GM12878 (cell line): ENCODE results near the gene BCOR. TPM values are rescaled to one million over a fixed set of nuclear protein-coding genes. Genes with fewer than 3 reads are reported as not detected.

Experiments used
- ATAC-seq: fragments of 200-7000 bp; cut with Tn5 transposase; 3 replicates; pipeline ENCODE4 v1.9.1; 2020; ENCODE audit warnings: mild to moderate bottlenecking, moderate library complexity
- BruUV-seq: library from RNA; stranded (reverse); fragments of 400-500 nt; replicated peaks from 2 replicates; lab custom pipeline; 2021; lab: Mats Ljungman, UMichigan
- CTCF ChIA-PET: fragments of 300-600 bp; sonication (Branson Sonifier 250); formaldehyde crosslinking; extraction: SDS; loops from one replicate; lab custom pipeline; 2021; ENCODE audit warnings: inconsistent platforms; lab: Yijun Ruan, JAX
- POLR2A ChIA-PET: fragments of 350-600 bp; formaldehyde crosslinking; extraction: SDS; loops from one replicate; lab custom pipeline; 2021; ENCODE audit warnings: inconsistent platforms; lab: Charles Lee
- RAD21 ChIA-PET: fragments of 300-600 bp; sonication (Branson Sonifier 250); formaldehyde crosslinking; loops from one replicate; lab custom pipeline; 2023; ENCODE audit warnings: antibody characterized with exemption; ENCODE audit not compliant: unreplicated experiment; lab: Charles Lee
- SMC1A ChIA-PET: fragments of 300-600 bp; sonication (Branson Sonifier 250); formaldehyde crosslinking; loops from one replicate; lab custom pipeline; 2023; ENCODE audit not compliant: unreplicated experiment, uncharacterized antibody; lab: Charles Lee
- DNase-seq: peaks from one replicate; pipeline ENCODE4 v3.0.0-alpha.2; 2011; ENCODE audit warnings: low read depth, low spot score
- FAIRE-seq: peaks from 3 replicates; lab custom pipeline; 2011; peaks lifted over from hg19 to GRCh38; lab: Jason Lieb, UNC
- H2AFZ ChIP-seq: 2 replicates; pipeline ENCODE4 v1.6.0; 2011; ENCODE audit warnings: low read depth, low read length, control low read depth; ENCODE audit not compliant: control insufficient read depth
- H3K27ac ChIP-seq: 2 replicates; pipeline ENCODE4 v1.5.1; 2011; ENCODE audit warnings: control low read depth; ENCODE audit not compliant: control insufficient read depth, insufficient read depth
- H3K27me3 ChIP-seq, 2 experiments: replicated peaks in 1 of 2; 2 replicates each; pipeline versions ENCODE4 v1.6.0 to v1.6.1; 2011; ENCODE audit warnings: low read length in 1 of 2; ENCODE audit not compliant: control insufficient read depth in 2 of 2, insufficient read depth in 2 of 2
- H3K36me3 ChIP-seq, 2 experiments: 2 replicates each; pipeline ENCODE4 v1.5.1; 2011; ENCODE audit warnings: low read length in 1 of 2; ENCODE audit not compliant: control insufficient read depth in 2 of 2, insufficient read depth in 2 of 2
- H3K4me1 ChIP-seq: 2 replicates; pipeline ENCODE4 v1.6.1; 2011; ENCODE audit warnings: mild to moderate bottlenecking, low read length, moderate library complexity, mixed read lengths; ENCODE audit not compliant: control insufficient read depth, insufficient read depth
- H3K4me2 ChIP-seq: 2 replicates; pipeline ENCODE4 v1.6.0; 2011; ENCODE audit warnings: control low read depth; ENCODE audit not compliant: control insufficient read depth, insufficient read depth
- H3K4me3 ChIP-seq: fragments of 200-600 bp; sonication (generic); 2 replicates; pipeline ENCODE4 v1.5.1; 2016
- H3K79me2 ChIP-seq: 2 replicates; pipeline ENCODE4 v1.6.0; 2011; ENCODE audit warnings: low read length; ENCODE audit not compliant: control insufficient read depth, insufficient read depth
- H3K9ac ChIP-seq: 2 replicates; pipeline ENCODE4 v1.8.0; 2011; ENCODE audit warnings: low read length, control low read depth, mixed read lengths; ENCODE audit not compliant: control insufficient read depth, insufficient read depth
- H3K9me3 ChIP-seq: replicated peaks from 3 replicates; pipeline ENCODE4 v1.5.1; 2011; ENCODE audit warnings: mild to moderate bottlenecking, low read length; ENCODE audit not compliant: control insufficient read depth, insufficient read depth
- H4K20me1 ChIP-seq: 2 replicates; pipeline ENCODE4 v1.6.0; 2011; ENCODE audit not compliant: control insufficient read depth, insufficient read depth
- BMI1 ChIP-seq: fragments of 450-650 bp; IDR thresholded peaks from 2 replicates; pipeline ENCODE4 v1.6.1; 2016; ENCODE audit warnings: mild to moderate bottlenecking, moderate library complexity, borderline replicate concordance
- ESRRA ChIP-seq: IDR thresholded peaks from 2 replicates; pipeline ENCODE4 v1.6.1; 2012; ENCODE audit warnings: mild to moderate bottlenecking, low read length, improper control_type of control experiment
- YY1 ChIP-seq: IDR thresholded peaks from 2 replicates; pipeline ENCODE4 v1.6.1; 2011; ENCODE audit warnings: low read depth, mild to moderate bottlenecking, low read length
- ZNF274 ChIP-seq: IDR thresholded peaks from one replicate; pipeline ENCODE4 v1.8.0; 2011; ENCODE audit not compliant: insufficient read length, insufficient read depth
- WGBS: methylation state at CpG from one replicate; pipeline ENCODE4 v1.1.6; 2016; ENCODE audit warnings: low lambda C conversion rate; ENCODE audit not compliant: insufficient replicate concordance, insufficient coverage; ENCODE audit errors: missing lambda C conversion rate; 5-methylcytosine and 5-hydroxymethylcytosine counted together
- in situ Hi-C: fragments of 300-500 bp; cut with MboI; formaldehyde crosslinking; loops from 9 replicates; pipeline ENCODE4 v1.14.3; 2018; ENCODE audit warnings: mixed read lengths
- intact Hi-C: fragments of 100-400 bp; cut with micrococcal nuclease; formaldehyde crosslinking; loops from one replicate; pipeline ENCODE4 v1.14.2; 2022; ENCODE audit not compliant: unreplicated experiment
- polyA plus RNA-seq, 11 experiments: library from polyadenylated mRNA; depleted of rRNA in 4 of 11; unstranded in 6 of 11; stranded (reverse) in 5 of 11; fragments of >200 nt; fragmentation: Nextera tagmentation in 4 of 11; fragmentation: Illumina TruSeq in 1 of 11; extraction: Ambion mirVana in 4 of 11; extraction: Trizol in 1 of 11; gene quantifications; 1 replicate in 1 of 11; 2 replicates in 10 of 11; pipeline versions ENCODE4 v1.2.1 to v1.2.3, GENCODE V29; 2011 to 2016; ENCODE audit warnings: inconsistent platforms in 2 of 11, missing spikeins in 2 of 11, low read depth in 1 of 11
- total RNA-seq, 4 experiments: library from RNA; depleted of rRNA in 3 of 4; stranded (reverse); fragments of >200 nt in 3 of 4; fragmentation: Illumina TruSeq in 1 of 4; extraction: Trizol in 1 of 4; gene quantifications; 2 replicates each; pipeline versions ENCODE4 v1.2.1 to v1.2.3, GENCODE V29; 2013 to 2021

BCOR gene
- total and polyA plus RNA-seq, 10 of the 15 experiments (the other 5 are each of a cell fraction or from before 2014, with no cell fraction given): 5.1 to 16.4 (median 10.1) TPM

GRCh38 chrX:40009890-40010289, 87.9 kb downstream of the BCOR start:
- TF ChIP-seq ESRRA: no peak
- no peak for TF ChIP-seq YY1
- H3K79me2 ChIP-seq: no peaks in the 10 kb centered on the region
- H3K9me3 ChIP-seq: no peaks in the 10 kb centered on the region; the same call in 2 of the 3 replicates
- H3K4me3 ChIP-seq: no peak overlapping the region
- ChIA-PET SMC1A (no interaction called here), POLR2A (interaction anchor here (0.6 kb wide), 1 partner anchor 289 kb away, joined by 5 read pairs; no protein-coding TSS in a partner anchor), RAD21 (no interaction called here), CTCF (no interaction called here)
- FAIRE-seq: no peak
- H3K4me1 ChIP-seq: peaks cover 5% of the 10 kb centered on the region; the same call in 1 of the 2 replicates
- no peaks in the 10 kb centered on the region for H4K20me1 ChIP-seq
- ATAC-seq: no peak
- no peak overlapping the region for H2AFZ ChIP-seq
- H3K27ac ChIP-seq: no peak overlapping the region
- in situ Hi-C loops (no loop called here), intact Hi-C loops (loop anchor here (5.0 to 10.0 kb wide), 3 partner anchors 87 to 195 kb away; partner anchors contain the start of gene BCOR)
- 0 out of 2 replicates have a peak overlapping the region, but pooled peaks have one; percentile 17 for H3K4me2 ChIP-seq
- no TSS peak for BruUV-seq
- no peak overlapping the region for H3K9ac ChIP-seq
- no peaks in the 10 kb centered on the region for H3K36me3 ChIP-seq
- H3K27me3 ChIP-seq: peaks cover 0 to 6% of the 10 kb centered on the region in 2 experiments; a peak in 3 of 4 replicates
- DNase-seq: no peak
- WGBS: 31% methylated on average over 12 of the region's 12 CpGs

GRCh38 chrX:40009462-40009851, 88.3 kb downstream of the BCOR start:
- no peak for FAIRE-seq

More at GRCh38 chrX:40009462-40009851, 88.3 kb downstream of the BCOR start:
- CTCF ChIA-PET: no interaction called here
- SMC1A ChIA-PET: no interaction called here
- H3K4me3 ChIP-seq: no peak overlapping the region
- TF ChIP-seq BMI1 (peak; percentile 39; the same call in 1 of the 2 replicates), ZNF274 (no peak)
- TF ChIP-seq, all 136 proteins: peak for 1
- 33% methylated on average over 33 of the region's 35 CpGs for WGBS
- no peak overlapping the region for H3K27ac ChIP-seq
- intact Hi-C loops (no loop called here), in situ Hi-C loops (no loop called here)
- H3K36me3 ChIP-seq: no peaks in the 10 kb centered on the region
- no peak for ATAC-seq
- no peaks in the 10 kb centered on the region for H4K20me1 ChIP-seq
- H3K27me3 ChIP-seq: peaks cover 0 to 6% of the 10 kb centered on the region in 2 experiments; a peak in 3 of 4 replicates
- H3K4me2 ChIP-seq: peak overlapping the region; percentile 55; the same call in 1 of the 2 replicates
- ChIA-PET POLR2A (no interaction called here), RAD21 (no interaction called here)
- no peak for DNase-seq
- H2AFZ ChIP-seq: no peak overlapping the region
- no peaks in the 10 kb centered on the region; the same call in 2 of the 3 replicates for H3K9me3 ChIP-seq
- no peak overlapping the region for H3K9ac ChIP-seq
- no TSS peak for BruUV-seq
- H3K4me1 ChIP-seq: peaks cover 5% of the 10 kb centered on the region; the same call in 1 of the 2 replicates
- no peaks in the 10 kb centered on the region for H3K79me2 ChIP-seq
